Stimulated activated CD8-positive, alpha-beta memory T cell treated with anti-CD3 and anti-CD28 coated beads, Interleukin-15, amount 100 ng/mL, for 24 hours (primary cell): ENCODE measurements around the gene EMCN.
"Not testable (repeated sequence)": the region's sequence is repeated elsewhere in the genome, so short reads cannot be mapped to it uniquely, and the experiment has no call there.

ENCODE experiments used
- DNase-seq: peaks from one replicate; pipeline ENCODE4 v3.0.0-alpha.2; 2020; ENCODE audit warnings: low read depth

The EMCN gene

DNA sequence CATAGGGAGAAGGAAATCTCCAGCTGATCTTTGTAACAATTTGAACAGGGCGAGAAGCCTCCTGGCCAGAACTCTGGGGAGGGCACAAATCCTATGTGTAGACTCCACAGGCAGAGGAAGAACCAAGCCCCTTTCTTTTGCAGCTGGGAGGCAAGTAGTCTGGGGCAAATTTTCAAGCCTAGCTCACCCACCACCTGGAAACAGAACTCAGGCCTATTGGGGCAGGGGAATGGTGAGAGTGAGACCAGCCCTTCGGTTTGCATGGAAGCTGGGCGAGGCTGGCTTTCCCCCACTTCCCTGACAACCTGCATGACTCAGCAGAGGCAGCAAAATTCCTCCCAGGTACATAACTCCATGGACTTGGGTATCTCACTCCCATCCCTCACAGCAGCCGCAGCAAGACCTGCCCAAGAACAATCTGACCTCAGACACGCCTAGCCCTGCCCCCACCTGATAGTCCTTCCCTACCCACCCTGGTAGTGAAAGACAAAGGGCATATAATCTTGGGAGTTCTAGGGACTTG lies 138.2 kb downstream of the EMCN start:
- DNase-seq: no peak

- no peak for DNase-seq
Observed at GRCh38 chr4:100372432-100372831, 145.4 kb downstream of the EMCN start.

DNA sequence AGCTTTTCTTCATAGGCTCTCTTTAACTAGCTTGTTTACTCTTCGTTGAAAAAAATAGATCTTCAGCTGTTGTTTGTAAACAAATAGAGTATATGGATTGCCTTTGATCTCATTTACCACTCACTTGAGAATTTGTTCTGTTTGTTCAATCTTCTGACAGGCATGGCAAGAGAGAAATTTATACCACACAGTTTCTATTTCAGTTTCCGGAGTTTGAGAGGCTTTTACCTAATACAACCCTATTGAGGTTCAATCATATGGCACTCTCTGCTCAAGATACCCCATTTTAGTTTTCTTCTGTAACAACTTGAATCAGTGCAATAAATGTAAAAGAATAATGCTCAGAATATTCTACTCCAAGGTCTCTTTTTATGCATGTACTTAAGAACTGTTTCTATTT lies 148.0 kb downstream of the EMCN start:
- no peak for DNase-seq

- no peak for DNase-seq
Observed at GRCh38 chr4:100367451-100367850, 150.4 kb downstream of the EMCN start.

GRCh38 chr4:100366213-100366612 lies 151.6 kb downstream of the EMCN start:
- DNase-seq: no peak

DNA sequence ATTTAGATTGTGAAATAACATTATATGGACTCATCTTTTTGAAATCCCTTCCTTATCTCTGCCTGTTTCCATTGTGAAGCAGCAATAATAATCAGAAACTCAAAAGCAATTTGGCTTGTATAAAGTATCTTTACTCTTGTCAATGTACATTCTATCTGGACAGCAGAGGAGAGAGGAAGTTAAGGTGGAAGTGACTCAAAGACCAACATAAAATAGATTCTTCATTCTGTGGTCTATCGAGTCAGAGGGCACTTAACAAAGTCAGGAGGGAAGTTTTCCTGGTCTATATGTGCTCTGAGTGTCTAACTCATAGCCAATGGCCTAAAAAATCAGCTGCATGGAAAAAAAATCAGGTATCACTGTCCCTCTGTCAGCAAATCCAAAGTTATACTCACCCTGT lies 155.5 kb downstream of the EMCN start:
- no peak for DNase-seq

DNA sequence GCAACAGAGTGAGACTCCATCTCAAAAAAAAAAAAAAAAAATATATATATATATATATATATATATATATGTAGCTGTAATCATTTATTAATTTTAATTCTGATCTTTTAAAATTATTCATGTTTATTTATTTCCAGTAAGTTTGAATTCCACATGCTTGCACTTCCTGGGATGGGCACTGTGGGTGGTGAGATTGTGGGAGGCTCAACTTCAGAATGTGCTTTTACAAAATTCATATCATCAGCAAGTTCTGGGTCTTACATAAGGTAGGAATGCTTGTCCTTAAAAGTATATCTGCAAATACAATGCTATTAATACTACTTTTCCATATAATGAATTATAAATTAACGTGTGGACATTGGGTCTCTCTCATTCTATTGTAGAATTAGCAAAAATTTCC lies 156.5 kb downstream of the EMCN start:
- DNase-seq: no peak

DNA sequence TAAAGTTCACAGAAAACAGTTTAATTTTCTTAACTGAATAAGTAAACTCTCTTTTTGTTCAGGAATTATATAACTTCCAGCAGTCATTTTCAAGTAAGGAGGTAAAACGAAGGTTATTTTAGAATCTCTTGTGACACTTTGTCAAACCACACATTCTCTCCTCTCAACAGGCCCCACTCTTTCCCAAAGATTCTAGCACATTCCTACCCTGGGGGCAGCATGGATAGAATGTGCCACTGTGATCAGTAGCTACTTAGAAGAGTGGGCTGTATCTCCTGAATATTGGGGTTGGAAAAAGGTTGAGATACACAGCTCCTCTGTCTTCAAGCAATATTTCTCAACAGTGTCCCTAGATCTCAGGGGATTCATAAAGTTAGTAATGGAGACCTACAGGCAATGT lies 157.6 kb downstream of the EMCN start:
- no peak for DNase-seq

- DNase-seq: no peak
Observed at GRCh38 chr4:100359441-100359840, 158.4 kb downstream of the EMCN start.

- DNase-seq: no peak
Observed at GRCh38 chr4:100357542-100357941, 160.3 kb downstream of the EMCN start.

DNA sequence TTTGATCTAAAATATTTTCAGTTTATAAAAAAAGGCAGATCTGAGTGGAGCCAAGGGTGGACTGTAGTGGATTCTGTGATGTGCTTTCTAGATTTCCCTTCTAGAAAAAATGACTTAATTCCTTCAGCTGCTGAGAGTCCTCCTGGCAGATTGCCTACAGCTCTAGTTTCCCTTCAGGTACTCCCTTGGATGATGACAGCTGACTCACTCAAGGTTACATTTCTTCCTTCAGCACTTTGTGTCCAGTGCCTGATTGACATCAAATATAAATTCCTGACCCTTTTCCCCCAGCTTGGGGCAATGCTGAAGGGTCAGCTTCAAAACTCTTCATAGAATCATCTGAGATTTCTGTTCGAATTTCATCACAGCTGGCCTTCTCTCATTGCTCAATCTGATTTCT lies 161.7 kb downstream of the EMCN start:
- DNase-seq: no peak

- not testable (repeated sequence) for DNase-seq
Observed at GRCh38 chr4:100352352-100352751, 165.5 kb downstream of the EMCN start.

- DNase-seq: no peak
Observed at GRCh38 chr4:100348473-100348872, 169.3 kb downstream of the EMCN start.

DNA sequence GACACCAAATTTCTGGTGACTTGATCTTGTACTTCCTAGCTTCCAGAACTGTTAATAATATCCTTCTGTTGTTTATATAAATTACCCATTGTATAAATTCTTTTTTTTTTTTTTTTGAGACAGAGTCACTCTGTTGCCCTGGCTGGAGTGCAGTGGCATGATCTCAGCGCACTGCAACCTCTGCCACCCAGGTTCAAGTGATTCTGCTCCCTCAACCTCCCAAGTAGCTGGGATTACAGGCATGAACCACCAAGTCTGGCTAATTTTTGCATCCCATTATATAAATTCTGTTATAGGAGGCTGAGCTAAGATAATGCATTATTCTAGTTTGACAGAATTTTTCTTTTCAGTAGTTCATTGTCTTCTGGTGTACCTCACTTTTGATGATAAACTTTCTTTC lies 170.6 kb downstream of the EMCN start:
- no peak for DNase-seq

DNA sequence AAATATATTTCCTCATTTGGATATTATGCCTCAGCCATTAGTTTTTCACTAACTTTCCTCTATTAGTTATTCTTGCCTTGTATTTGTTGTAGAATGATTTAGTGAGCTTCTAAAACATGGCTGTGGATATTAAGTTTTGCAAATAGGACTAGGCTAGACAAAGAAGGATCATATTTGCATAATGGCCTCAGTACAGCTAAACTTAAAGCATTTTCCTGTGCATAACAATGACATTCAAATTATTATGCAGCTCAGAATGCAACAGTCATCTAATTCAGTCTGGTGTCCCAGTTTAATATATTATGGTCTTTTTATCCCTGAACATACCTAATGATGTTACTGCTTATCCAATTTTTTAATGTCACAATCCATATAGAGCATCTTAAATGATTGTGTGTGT lies 172.2 kb downstream of the EMCN start:
- DNase-seq: no peak
